HepG2 (cell line): ENCODE measurements around the gene UBE2E1. TPM values are rescaled to one million over a fixed set of nuclear protein-coding genes. Genes with fewer than 3 reads are reported as not detected.

Experiments used
- ATAC-seq: fragments of 200-7000 bp; cut with Tn5 transposase; 3 replicates; pipeline ENCODE4 v1.9.1; 2020; ENCODE audit warnings: mild to moderate bottlenecking, moderate library complexity
- BruUV-seq: library from RNA; stranded (reverse); fragments of 400-500 nt; replicated peaks from 2 replicates; lab custom pipeline; 2021; lab: Mats Ljungman, UMichigan
- CTCF ChIA-PET: fragments of 300-600 bp; formaldehyde crosslinking; extraction: SDS; loops from one replicate; lab custom pipeline; 2021; ENCODE audit warnings: low total read pairs, inconsistent platforms, low intra/inter-chr PET ratio; lab: Yijun Ruan, JAX
- POLR2A ChIA-PET: fragments of 350-600 bp; sonication (Branson Sonifier 250); formaldehyde crosslinking; loops from one replicate; lab custom pipeline; 2020; ENCODE audit warnings: antibody characterized with exemption, inconsistent platforms; lab: Yijun Ruan, JAX
- DNase-seq: peaks from one replicate; pipeline ENCODE4 v3.0.0-alpha.2; 2015; ENCODE audit warnings: low spot score
- FAIRE-seq: peaks from 3 replicates; lab custom pipeline; 2011; peaks lifted over from hg19 to GRCh38; lab: Jason Lieb, UNC
- H2AFZ ChIP-seq: one replicate; pipeline ENCODE4 v1.6.1; 2011; ENCODE audit warnings: low read length, inconsistent platforms
- H3K27ac ChIP-seq: fragments of 300-600 bp; 3 replicates; pipeline ENCODE4 v1.8.0; 2011; ENCODE audit warnings: mixed run types, mild to moderate bottlenecking, mixed read lengths, low read length, inconsistent platforms; ENCODE audit not compliant: insufficient read depth; ENCODE audit errors: extremely low read length
- H3K27me3 ChIP-seq, 2 experiments: fragments of 200-600 bp in 1 of 2; 2 replicates in 1 of 2; 3 replicates in 1 of 2; pipeline versions ENCODE4 v1.6.0 to v1.8.0; 2011; ENCODE audit warnings: low read length in 2 of 2, mild to moderate bottlenecking in 2 of 2, moderate library complexity in 2 of 2, inconsistent platforms in 1 of 2; ENCODE audit not compliant: insufficient read depth in 2 of 2, control insufficient read depth in 1 of 2
- H3K36me3 ChIP-seq, 2 experiments: fragments of 200-600 bp in 1 of 2; replicated peaks in 1 of 2; 2 replicates in 1 of 2; 3 replicates in 1 of 2; pipeline versions ENCODE4 v1.5.1 to v1.8.0; 2011; ENCODE audit warnings: low read length in 2 of 2, inconsistent platforms in 1 of 2; ENCODE audit not compliant: insufficient read depth in 2 of 2, control insufficient read depth in 1 of 2
- H3K4me1 ChIP-seq: 2 replicates; pipeline ENCODE4 v1.5.1; 2012; ENCODE audit warnings: low read length, inconsistent platforms; ENCODE audit not compliant: insufficient read depth
- H3K4me2 ChIP-seq: 2 replicates; pipeline ENCODE4 v1.6.0; 2011; ENCODE audit warnings: low read depth, low read length, inconsistent platforms
- H3K4me3 ChIP-seq, 3 experiments: fragments of 200-600 bp in 1 of 3; sonication (generic), shearing (Covaris generic) in 1 of 3; replicated peaks in 1 of 3; 2 replicates each; pipeline ENCODE4 v1.5.1; 2011 to 2016; ENCODE audit warnings: low read length in 3 of 3, inconsistent platforms in 2 of 3, low read depth in 2 of 3, mild to moderate bottlenecking in 2 of 3, control low read depth in 1 of 3, mixed read lengths in 1 of 3; ENCODE audit not compliant: insufficient read depth in 1 of 3
- H3K79me2 ChIP-seq: one replicate; pipeline ENCODE4 v1.6.1; 2011; ENCODE audit warnings: low read length, inconsistent platforms; ENCODE audit not compliant: insufficient read depth
- H3K9ac ChIP-seq: 2 replicates; pipeline ENCODE4 v1.6.0; 2011; ENCODE audit warnings: mild to moderate bottlenecking, low read depth, low read length, inconsistent platforms; ENCODE audit not compliant: insufficient read depth
- H3K9me3 ChIP-seq: 2 replicates; pipeline ENCODE4 v1.5.1; 2012; ENCODE audit warnings: mild to moderate bottlenecking, low read length
- H4K20me1 ChIP-seq: 2 replicates; pipeline ENCODE4 v1.6.0; 2011; ENCODE audit warnings: inconsistent platforms, mild to moderate bottlenecking, low read length, moderate library complexity; ENCODE audit not compliant: insufficient read depth
- DNMT3B ChIP-seq: conservative IDR thresholded peaks from 2 replicates; pipeline ENCODE4 v1.6.1; 2016; ENCODE audit warnings: missing biosample characterization, control low read depth
- EZH2 ChIP-seq: conservative IDR thresholded peaks from 2 replicates; pipeline ENCODE4 v1.6.1; 2012; ENCODE audit warnings: mild to moderate bottlenecking, low read depth, low read length, moderate library complexity
- KLF13 ChIP-seq: sonication (generic); formaldehyde crosslinking; IDR thresholded peaks from 2 replicates; pipeline ENCODE4 v1.4.0; 2020; ENCODE audit warnings: mild to moderate bottlenecking, missing genetic modification reagents
- MAFK ChIP-seq, 2 experiments: IDR thresholded peaks in 1 of 2; conservative IDR thresholded peaks in 1 of 2; 2 replicates each; pipeline ENCODE4 v1.6.1; 2011; ENCODE audit warnings: improper control_type of control experiment in 2 of 2, low read length in 2 of 2
- RARA ChIP-seq: IDR thresholded peaks from 2 replicates; pipeline ENCODE4 v1.6.1; 2016; ENCODE audit warnings: missing genetic modification reagents, missing compliant biosample characterization
- RBAK ChIP-seq: sonication (generic); formaldehyde crosslinking; IDR thresholded peaks from 2 replicates; pipeline ENCODE4 v1.5.1; 2020; ENCODE audit warnings: mild to moderate bottlenecking, missing genetic modification reagents
- RXRB ChIP-seq: IDR thresholded peaks from 2 replicates; pipeline ENCODE4 v1.6.1; 2016; ENCODE audit warnings: borderline replicate concordance, missing genetic modification reagents, missing compliant biosample characterization
- SNAPC2 ChIP-seq: sonication (generic); formaldehyde crosslinking; IDR thresholded peaks from 2 replicates; pipeline ENCODE4 v1.8.1; 2022; ENCODE audit warnings: mild to moderate bottlenecking, missing genetic modification reagents
- SRF ChIP-seq: IDR thresholded peaks from 2 replicates; pipeline ENCODE4 v1.6.1; 2011; ENCODE audit warnings: mild to moderate bottlenecking, low read depth, low read length, moderate library complexity
- ZBTB42 ChIP-seq: sonication (generic); formaldehyde crosslinking; IDR thresholded peaks from 2 replicates; pipeline ENCODE4 v1.5.0; 2020; ENCODE audit warnings: mild to moderate bottlenecking, missing genetic modification reagents
- ZNF101 ChIP-seq: sonication (generic); formaldehyde crosslinking; IDR thresholded peaks from 2 replicates; pipeline ENCODE4 v1.4.0; 2020; ENCODE audit warnings: mild to moderate bottlenecking, low read depth, missing genetic modification reagents, borderline replicate concordance
- ZNF138 ChIP-seq: sonication (generic); formaldehyde crosslinking; IDR thresholded peaks from 2 replicates; pipeline ENCODE4 v1.5.0; 2020; ENCODE audit warnings: mild to moderate bottlenecking, low read depth, missing genetic modification reagents
- ZNF3 ChIP-seq: IDR thresholded peaks from 2 replicates; pipeline ENCODE4 v1.7.0; 2017; ENCODE audit warnings: inconsistent platforms
- ZNF788 ChIP-seq: sonication (generic); formaldehyde crosslinking; IDR thresholded peaks from 2 replicates; pipeline ENCODE4 v1.5.0; 2020; ENCODE audit warnings: mild to moderate bottlenecking, missing genetic modification reagents, borderline replicate concordance
- WGBS: methylation state at CpG from one replicate; pipeline ENCODE4 v1.1.6; 2017; ENCODE audit warnings: low lambda C conversion rate; 5-methylcytosine and 5-hydroxymethylcytosine counted together
- in situ Hi-C: cut with HindIII; loops from 2 replicates; pipeline ENCODE4 v1.10.0; 2017; ENCODE audit warnings: low pct_unique_long_range_greater_than_20kb; ENCODE audit not compliant: extremely low pct_ligation_motif_present
- intact Hi-C: fragments of 100-400 bp; cut with micrococcal nuclease; formaldehyde crosslinking; loops from one replicate; pipeline ENCODE4 v1.10.0; 2022; ENCODE audit not compliant: unreplicated experiment
- polyA plus RNA-seq, 8 experiments: library from polyadenylated mRNA; depleted of rRNA in 3 of 8; stranded (reverse) in 7 of 8; unstranded in 1 of 8; fragments of >200 nt; fragmentation: Illumina TruSeq in 4 of 8; extraction: Trizol in 4 of 8; gene quantifications; 2 replicates each; pipeline versions ENCODE4 v1.2.1 to v1.2.3, GENCODE V29; 2011 to 2016; ENCODE audit warnings: low read depth in 4 of 8, missing spikeins in 1 of 8, mixed read lengths in 1 of 8; ENCODE audit not compliant: insufficient read depth in 1 of 8
- total RNA-seq, 5 experiments: library from RNA; depleted of rRNA; stranded (reverse); fragments of >200 nt; fragmentation: Illumina TruSeq; extraction: Trizol; gene quantifications; 2 replicates each; pipeline ENCODE4 v1.2.3, GENCODE V29; 2016; ENCODE audit warnings: low read depth in 1 of 5
- TF ChIP-seq, protein P1 (sequence below): sonication (generic); formaldehyde crosslinking; IDR thresholded peaks from 2 replicates; pipeline ENCODE4 v1.9.0; 2021; ENCODE audit warnings: missing genetic modification reagents, borderline replicate concordance
- TF ChIP-seq, protein P2 (sequence below): sonication (generic); formaldehyde crosslinking; IDR thresholded peaks from 2 replicates; pipeline ENCODE4 v1.4.0; 2020; ENCODE audit warnings: mild to moderate bottlenecking, missing genetic modification reagents

UBE2E1 gene
- total and polyA plus RNA-seq, 2 of the 13 experiments (the other 11 are each of a cell fraction or from before 2014, with no cell fraction given), result 55.4 to 61.8 TPM

DNA sequence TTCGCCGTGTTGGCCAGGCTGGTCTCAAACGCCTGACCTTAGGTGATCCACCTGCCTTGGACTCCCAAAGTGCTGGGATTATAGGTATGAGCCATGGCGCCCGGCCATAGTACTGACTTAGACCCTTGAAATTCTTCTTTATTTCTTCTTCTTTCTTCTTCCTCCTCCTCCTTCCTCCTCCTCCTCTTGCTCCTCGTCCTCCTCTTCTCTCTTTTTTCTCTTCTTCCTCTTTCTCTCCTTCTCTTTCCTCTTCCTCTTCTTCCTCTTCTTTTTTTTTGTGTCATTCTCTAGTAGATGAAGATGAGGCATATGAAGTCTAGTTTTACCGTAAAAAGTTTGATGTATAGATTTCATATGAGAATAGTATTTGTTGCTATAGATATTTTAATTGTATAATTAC lies 120.5 kb downstream of the UBE2E1 start:
- intact Hi-C loops, result no loop called here
- TF ChIP-seq ZNF3 (CRISPR knock-in tag) (no peak), SNAPC2 (CRISPR knock-in tag) (no peak), EZH2 (no peak), ZNF788 (no peak), KLF13 (CRISPR knock-in tag) (no peak), SRF (no peak), ZNF101 (CRISPR knock-in tag) (no peak), DNMT3B (CRISPR knock-in tag) (no peak), RBAK (CRISPR knock-in tag) (no peak), MAFK (conservative IDR thresholded peaks at IDR 0.05 in 1 of 2, IDR thresholded peaks at IDR 0.05 in 1 of 2; ENCODE audit: low read length in 2 of 2) (no peak), RXRB (CRISPR knock-in tag) (no peak), ZBTB42 (CRISPR knock-in tag) (no peak), ZNF138 (CRISPR knock-in tag) (no peak), RARA (CRISPR knock-in tag) (no peak)
- TF ChIP-seq, protein P1, sequence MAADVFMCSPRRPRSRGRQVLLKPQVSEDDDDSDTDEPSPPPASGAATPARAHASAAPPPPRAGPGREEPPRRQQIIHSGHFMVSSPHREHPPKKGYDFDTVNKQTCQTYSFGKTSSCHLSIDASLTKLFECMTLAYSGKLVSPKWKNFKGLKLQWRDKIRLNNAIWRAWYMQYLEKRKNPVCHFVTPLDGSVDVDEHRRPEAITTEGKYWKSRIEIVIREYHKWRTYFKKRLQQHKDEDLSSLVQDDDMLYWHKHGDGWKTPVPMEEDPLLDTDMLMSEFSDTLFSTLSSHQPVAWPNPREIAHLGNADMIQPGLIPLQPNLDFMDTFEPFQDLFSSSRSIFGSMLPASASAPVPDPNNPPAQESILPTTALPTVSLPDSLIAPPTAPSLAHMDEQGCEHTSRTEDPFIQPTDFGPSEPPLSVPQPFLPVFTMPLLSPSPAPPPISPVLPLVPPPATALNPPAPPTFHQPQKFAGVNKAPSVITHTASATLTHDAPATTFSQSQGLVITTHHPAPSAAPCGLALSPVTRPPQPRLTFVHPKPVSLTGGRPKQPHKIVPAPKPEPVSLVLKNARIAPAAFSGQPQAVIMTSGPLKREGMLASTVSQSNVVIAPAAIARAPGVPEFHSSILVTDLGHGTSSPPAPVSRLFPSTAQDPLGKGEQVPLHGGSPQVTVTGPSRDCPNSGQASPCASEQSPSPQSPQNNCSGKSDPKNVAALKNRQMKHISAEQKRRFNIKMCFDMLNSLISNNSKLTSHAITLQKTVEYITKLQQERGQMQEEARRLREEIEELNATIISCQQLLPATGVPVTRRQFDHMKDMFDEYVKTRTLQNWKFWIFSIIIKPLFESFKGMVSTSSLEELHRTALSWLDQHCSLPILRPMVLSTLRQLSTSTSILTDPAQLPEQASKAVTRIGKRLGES (CRISPR knock-in tag), result no peak
- TF ChIP-seq, protein P2, sequence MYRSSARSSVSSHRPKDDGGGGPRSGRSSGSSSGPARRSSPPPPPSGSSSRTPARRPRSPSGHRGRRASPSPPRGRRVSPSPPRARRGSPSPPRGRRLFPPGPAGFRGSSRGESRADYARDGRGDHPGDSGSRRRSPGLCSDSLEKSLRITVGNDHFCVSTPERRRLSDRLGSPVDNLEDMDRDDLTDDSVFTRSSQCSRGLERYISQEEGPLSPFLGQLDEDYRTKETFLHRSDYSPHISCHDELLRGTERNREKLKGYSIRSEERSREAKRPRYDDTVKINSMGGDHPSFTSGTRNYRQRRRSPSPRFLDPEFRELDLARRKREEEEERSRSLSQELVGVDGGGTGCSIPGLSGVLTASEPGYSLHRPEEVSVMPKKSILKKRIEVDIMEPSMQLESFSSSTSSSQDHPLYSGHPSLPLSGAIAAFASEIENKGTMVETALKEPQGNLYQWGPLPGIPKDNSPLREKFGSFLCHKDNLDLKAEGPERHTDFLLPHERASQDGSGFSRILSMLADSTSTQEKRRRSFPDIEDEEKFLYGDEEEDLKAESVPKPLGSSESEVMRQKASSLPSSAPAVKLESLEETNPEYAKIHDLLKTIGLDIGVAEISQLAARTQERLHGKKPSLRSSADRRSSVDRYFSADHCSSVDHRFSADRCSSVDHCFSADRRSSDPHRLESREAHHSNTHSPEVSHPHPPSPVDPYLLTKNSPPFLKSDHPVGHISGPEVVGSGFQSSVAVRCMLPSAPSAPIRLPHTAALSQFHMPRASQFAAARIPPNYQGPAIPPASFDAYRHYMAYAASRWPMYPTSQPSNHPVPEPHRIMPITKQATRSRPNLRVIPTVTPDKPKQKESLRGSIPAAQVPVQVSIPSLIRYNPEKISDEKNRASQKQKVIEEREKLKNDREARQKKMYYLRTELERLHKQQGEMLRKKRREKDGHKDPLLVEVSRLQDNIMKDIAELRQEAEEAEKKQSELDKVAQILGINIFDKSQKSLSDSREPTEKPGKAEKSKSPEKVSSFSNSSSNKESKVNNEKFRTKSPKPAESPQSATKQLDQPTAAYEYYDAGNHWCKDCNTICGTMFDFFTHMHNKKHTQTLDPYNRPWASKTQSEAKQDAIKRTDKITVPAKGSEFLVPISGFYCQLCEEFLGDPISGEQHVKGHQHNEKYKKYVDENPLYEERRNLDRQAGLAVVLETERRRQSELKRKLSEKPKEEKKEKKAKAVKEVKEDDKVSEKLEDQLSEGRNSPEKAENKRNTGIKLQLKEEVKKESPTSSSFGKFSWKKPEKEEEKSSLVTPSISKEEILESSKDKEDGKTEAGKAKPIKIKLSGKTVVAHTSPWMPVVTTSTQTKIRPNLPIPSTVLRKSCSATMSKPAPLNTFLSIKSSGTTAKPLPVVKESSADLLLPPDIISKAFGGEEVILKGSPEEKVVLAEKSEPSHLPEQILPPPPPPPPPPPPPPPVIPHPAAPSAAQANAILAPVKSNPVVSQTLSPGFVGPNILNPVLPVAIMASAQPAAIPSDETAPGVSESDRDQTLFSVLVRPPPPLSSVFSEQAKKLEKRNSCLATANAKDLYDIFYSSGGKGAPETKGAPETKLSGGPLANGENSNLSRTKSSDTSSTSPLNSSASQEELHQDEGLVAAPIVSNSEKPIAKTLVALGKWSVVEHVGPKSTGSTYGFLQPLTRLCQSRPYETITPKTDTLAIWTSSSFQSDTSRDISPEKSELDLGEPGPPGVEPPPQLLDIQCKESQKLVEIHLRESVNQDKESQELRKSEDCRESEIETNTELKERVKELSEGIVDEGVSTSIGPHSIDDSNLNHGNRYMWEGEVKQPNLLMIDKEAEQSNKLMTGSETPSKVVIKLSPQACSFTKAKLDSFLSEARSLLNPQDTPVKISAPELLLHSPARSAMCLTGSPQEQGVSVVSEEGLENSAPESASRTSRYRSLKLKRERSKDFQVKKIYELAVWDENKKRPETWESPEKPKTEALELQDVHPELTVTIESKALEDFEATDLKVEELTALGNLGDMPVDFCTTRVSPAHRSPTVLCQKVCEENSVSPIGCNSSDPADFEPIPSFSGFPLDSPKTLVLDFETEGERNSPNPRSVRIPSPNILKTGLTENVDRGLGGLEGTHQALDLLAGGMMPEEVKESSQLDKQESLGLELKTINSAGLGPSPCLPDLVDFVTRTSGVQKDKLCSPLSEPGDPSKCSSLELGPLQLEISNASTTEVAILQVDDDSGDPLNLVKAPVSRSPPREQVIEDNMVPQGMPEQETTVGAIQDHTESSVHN, result no peak

More for the DNA sequence above, 120.5 kb downstream of the UBE2E1 start:
- 71% methylated on average over 7 of the region's 7 CpGs for WGBS
- Histone ChIP-seq H4K20me1 (no peaks in the 10 kb centered on the region), H2AFZ (no peak overlapping the region), H3K79me2 (no peaks in the 10 kb centered on the region), H3K27me3 (no peaks in the 10 kb centered on the region), H3K9ac (no peak overlapping the region), H3K4me3 (no peak overlapping the region), H3K4me1 (peaks cover 12% of the 10 kb centered on the region), H3K4me2 (no peak overlapping the region), H3K27ac (no peak overlapping the region), H3K36me3 (no peaks in the 10 kb centered on the region), H3K9me3 (no peaks in the 10 kb centered on the region)
- no peak for DNase-seq
- FAIRE-seq, result no peak
- ATAC-seq, result no peak
- ChIA-PET CTCF (no interaction called here), POLR2A (interaction anchor here (1.3 to 4.4 kb wide), 2 partner anchors 9 to 38 kb away, joined by 4 to 72 read pairs; partner anchors contain the start of genes NKIRAS1 and RPL15)
- in situ Hi-C loops, result no loop called here
- no TSS peak for BruUV-seq
